HG03039 (cell line): Measurements from ENCODE around the gene POTEB3.
"Not testable (repeated sequence)": the region's sequence is repeated elsewhere in the genome, so short reads cannot be mapped to it uniquely, and the experiment has no call there.

Experiments
- ATAC-seq: cut with Tn5 transposase; IDR thresholded peaks from one replicate; pipeline ENCODE4 v1.9.1; 2021; ENCODE audit warnings: mild to moderate bottlenecking, moderate library complexity; ENCODE audit not compliant: unreplicated experiment

The POTEB3 gene

DNA sequence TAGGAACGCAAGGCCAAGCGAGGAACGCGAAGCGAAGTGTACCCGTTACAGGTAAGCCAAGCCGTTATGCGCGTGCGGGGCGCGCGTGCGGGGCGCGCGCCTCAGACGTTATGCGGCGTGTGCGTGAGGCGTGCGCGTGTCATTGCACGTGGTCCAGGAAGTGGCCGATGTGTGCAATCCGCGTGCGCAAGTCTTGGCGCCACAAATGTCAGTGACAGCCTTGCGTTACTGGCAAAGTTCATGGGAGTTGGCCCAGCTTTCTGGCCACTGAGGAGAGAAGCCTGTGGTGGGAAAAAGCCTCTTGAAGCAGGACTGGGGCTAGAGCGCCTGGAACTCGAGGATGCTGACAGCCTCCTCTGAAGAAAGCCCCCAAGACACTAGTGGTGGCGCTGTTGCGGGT lies at the start of gene POTEB3:
POTEB3 (minus strand) TSS at position 101 of the 400 bp plus-strand sequence. CDS start 488 bp downstream, outside the sequence.
- ATAC-seq, result not testable (repeated sequence)

DNA sequence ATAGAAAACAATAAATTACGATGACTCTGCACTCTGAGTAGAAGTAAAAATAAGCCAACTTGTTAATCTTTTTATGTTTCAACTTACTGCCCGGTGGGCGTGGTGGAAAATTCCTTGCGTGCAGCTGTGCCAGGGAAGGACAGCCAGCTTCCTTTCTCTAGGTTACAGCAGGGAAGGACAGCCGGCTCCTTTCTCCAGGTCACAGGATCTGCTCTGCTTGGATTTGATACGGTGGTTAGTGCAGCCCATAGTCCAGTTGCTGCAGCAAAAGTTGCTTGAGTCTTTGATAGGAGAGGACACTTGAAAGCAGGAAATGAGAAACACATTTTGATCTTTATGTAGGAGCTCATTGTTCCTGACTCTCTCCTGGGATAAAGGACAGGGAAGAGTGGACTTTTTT lies 13.4 kb upstream of the POTEB3 start:
- not testable (repeated sequence) for ATAC-seq

- not testable (repeated sequence) for ATAC-seq
Measured at GRCh38 chr15:21451920-21452563, 11.7 kb upstream of the POTEB3 start.

GRCh38 chr15:21451487-21451886 lies 11.2 kb upstream of the POTEB3 start:
- not testable (repeated sequence) for ATAC-seq

DNA sequence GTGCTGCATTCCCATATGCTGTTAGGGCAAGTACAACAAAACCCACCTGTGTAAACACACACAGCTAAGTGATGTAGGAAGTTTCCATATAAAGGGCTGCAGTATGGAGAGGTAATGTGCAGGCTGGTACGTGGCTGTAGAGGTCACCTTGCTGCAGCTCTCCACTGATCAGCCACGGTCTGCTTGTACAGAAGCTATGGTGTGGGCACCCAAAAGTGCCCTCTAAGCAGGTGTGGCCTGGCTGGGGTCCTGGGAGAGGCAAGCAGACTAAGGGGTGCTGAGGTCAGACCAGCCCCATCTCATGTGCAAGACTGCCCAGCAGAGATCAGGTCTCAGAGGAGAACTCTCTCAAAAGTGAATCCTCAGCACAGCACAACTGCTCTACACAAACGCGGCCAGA lies 32.9 kb downstream of the POTEB3 start:
- ATAC-seq, result not testable (repeated sequence)

DNA sequence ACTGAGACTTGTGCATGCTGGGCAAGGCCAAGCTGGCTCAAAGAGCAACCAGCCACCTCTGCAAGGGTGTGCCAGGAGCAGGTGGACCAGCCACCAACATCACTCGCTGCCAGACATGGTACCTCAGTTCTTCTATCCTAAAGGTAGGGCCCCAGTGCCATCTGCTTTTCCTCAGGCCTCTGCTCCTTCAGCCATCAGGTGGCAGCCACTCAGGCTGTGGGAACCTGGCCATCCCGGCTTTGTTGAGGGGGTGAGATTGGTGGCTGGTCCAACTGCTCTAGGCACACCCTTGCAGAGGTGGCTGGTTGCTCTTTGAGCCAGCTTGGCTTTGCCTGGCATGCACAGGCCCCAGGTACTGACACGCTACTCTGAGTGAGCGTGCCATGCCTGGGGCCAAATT lies 38.8 kb downstream of the POTEB3 start:
- not testable (repeated sequence) for ATAC-seq

GRCh38 chr15:21399111-21399510 lies 41.2 kb downstream of the POTEB3 start:
- ATAC-seq, result not testable (repeated sequence)

DNA sequence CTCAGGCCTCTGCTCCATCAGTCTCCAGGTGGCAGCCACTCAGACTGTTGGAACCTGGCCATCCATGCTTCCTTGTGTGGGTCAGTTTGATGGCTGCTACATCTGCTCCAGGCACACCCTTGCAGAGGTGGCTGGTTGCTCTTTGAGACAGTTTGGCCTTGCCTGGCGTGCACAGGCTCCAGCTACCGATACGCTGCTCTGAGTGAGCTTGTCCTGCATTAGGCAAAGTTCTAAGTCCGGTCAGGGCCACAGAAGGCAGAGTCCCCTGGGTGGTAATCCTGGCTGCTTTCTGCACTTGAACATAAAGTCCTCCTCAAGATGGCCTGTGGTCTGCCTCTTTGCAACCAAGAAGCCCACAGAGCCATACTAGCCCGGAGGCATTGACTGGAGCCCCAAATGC lies 41.8 kb downstream of the POTEB3 start:
- ATAC-seq, result not testable (repeated sequence)

GRCh38 chr15:21397656-21398055 lies 42.6 kb downstream of the POTEB3 start:
- not testable (repeated sequence) for ATAC-seq

GRCh38 chr15:21397186-21397585 lies 43.1 kb downstream of the POTEB3 start:
- not testable (repeated sequence) for ATAC-seq

GRCh38 chr15:21385961-21386360 lies 54.3 kb downstream of the POTEB3 start:
- ATAC-seq, result not testable (repeated sequence)

DNA sequence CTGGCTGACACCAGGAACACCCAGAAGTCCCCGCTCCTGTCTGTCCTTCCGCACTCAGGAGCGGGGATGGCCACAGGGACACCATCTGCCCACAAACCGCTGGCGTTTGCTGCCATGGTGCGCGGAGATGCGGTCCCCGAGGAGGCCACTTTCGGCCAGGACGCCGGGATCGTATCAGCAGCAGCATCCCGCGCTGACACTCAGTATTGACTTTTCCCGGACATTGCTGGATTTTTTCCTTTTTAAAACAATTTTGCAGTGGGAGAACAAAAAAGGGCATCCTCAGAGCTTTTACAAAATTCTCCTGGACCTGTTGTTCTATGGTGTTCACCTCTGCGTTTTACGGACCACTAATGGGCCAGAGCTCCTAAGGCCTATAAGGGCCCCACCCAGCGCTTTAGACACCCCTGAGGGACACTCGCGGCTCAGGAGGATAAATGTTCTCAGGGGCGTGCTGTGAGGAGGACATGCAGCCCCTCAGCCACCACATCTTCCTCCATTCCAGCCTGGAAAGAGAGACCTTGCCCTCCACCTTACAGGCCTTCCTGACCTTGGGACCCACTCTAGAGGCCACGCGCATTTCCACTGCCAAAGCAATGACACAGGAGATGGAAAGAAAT lies 56.3 kb downstream of the POTEB3 start:
- not testable (repeated sequence) for ATAC-seq

- ATAC-seq, result not testable (repeated sequence)
Measured at GRCh38 chr15:21373682-21374081, 66.6 kb downstream of the POTEB3 start.

DNA sequence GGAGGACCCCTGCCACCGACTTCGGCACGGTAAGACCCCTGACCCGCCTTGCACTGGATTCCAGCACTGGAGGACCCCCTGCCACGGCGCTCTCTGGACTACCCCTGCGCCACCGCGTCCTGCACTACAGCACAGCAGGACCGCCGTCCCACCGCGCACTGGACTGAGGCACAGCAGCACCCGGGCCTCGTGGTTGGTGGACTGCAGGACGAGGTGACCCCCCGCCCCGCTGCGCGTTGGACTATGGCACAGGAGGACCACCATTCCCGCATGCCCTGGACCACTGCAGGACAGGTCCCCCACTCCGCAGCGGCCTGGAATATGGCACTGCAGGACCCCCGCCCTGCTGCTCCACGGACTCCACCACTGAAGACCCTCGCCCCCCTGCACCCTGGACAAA lies 71.1 kb downstream of the POTEB3 start:
- ATAC-seq, result not testable (repeated sequence)

GRCh38 chr15:21368625-21369024 lies 71.7 kb downstream of the POTEB3 start:
- not testable (repeated sequence) for ATAC-seq
